Stomach (tissue), 9 donors: ENCODE data around the gene SCARB2. TPM values are rescaled to one million over a fixed set of nuclear protein-coding genes. Genes with fewer than 3 reads are reported as not detected.

ENCODE experiments used
- DNase-seq, 2 donors: peaks; one replicate each; pipeline versions ENCODE4 v3.0.0 to v3.0.0-alpha.2; 2013 to 2019
- H3K27ac ChIP-seq, 5 donors: fragments of 200-600 bp in 4 of 5; sonication (generic) in 4 of 5; one replicate each; pipeline ENCODE4 v1.5.1; 2013 to 2019; ENCODE audit warnings: mild to moderate bottlenecking in 1 of 5, moderate library complexity in 1 of 5
- H3K27me3 ChIP-seq, 3 donors: fragments of 200-600 bp; sonication (generic); one replicate each; pipeline ENCODE4 v1.5.1; 2017 to 2019; ENCODE audit warnings: mixed run types in 1 of 3
- H3K36me3 ChIP-seq, 4 donors: fragments of 200-600 bp; sonication (generic); 1 replicate in 3 of 4; 2 replicates in 1 of 4; pipeline ENCODE4 v1.5.1; 2016 to 2019
- H3K4me1 ChIP-seq, 4 donors: fragments of 200-600 bp; sonication (generic); one replicate each; pipeline ENCODE4 v1.5.1; 2016 to 2019
- H3K4me3 ChIP-seq, 4 donors: fragments of 200-600 bp; sonication (generic) in 3 of 4; one replicate each; pipeline ENCODE4 v1.5.1; 2016 to 2019; ENCODE audit warnings: mild to moderate bottlenecking in 1 of 4
- H3K9me3 ChIP-seq, 4 donors: fragments of 200-600 bp; sonication (generic); one replicate each; pipeline ENCODE4 v1.5.1; 2016 to 2019
- EP300 ChIP-seq: sonication (generic); formaldehyde crosslinking; IDR thresholded peaks from one replicate; pipeline ENCODE4 v1.6.1; 2017; ENCODE audit warnings: antibody characterized with exemption
- POLR2A ChIP-seq, 4 donors: fragments of 450-650 bp; IDR thresholded peaks; one replicate each; pipeline ENCODE4 v1.6.1; 2016; ENCODE audit warnings: antibody characterized with exemption in 4 of 4, control low read depth in 2 of 4, mild to moderate bottlenecking in 1 of 4, moderate library complexity in 1 of 4
- POLR2AphosphoS5 ChIP-seq, 3 donors: sonication (generic); formaldehyde crosslinking; IDR thresholded peaks; one replicate each; pipeline ENCODE4 v1.6.1; 2016; ENCODE audit warnings: antibody characterized with exemption in 3 of 3
- WGBS, 5 donors: extraction: QIAGEN DNeasy Blood & Tissue Kit in 3 of 5; methylation state at CpG; one replicate each; pipeline versions ENCODE4 v1.1.5 to v1.1.7; 2013 to 2018; 5-methylcytosine and 5-hydroxymethylcytosine counted together
- intact Hi-C: fragments of 100-400 bp; cut with DNase I; formaldehyde crosslinking; loops from one replicate; pipeline ENCODE4 v1.15.1; 2023; ENCODE audit warnings: low total_unique reads
- polyA plus RNA-seq, 3 donors: library from polyadenylated mRNA; stranded (reverse); fragments of 200-250 nt; gene quantifications; one replicate each; pipeline ENCODE4 v1.2.3, GENCODE V29; 2013
- total RNA-seq, 5 donors: library from RNA; depleted of rRNA; stranded (reverse); fragments of >200 nt; gene quantifications; one replicate each; pipeline versions ENCODE4 v1.1.0 to v1.2.3, GENCODE V29; 2014 to 2016
- TF ChIP-seq, protein P1 (sequence below), 7 experiments: fragments of 450-650 bp in 4 of 7; fragments of 200-600 bp in 3 of 7; sonication (generic) in 3 of 7; IDR thresholded peaks; one replicate each; pipeline ENCODE4 v1.5.1; 2016 to 2019; ENCODE audit warnings: antibody characterized with exemption in 7 of 7, control low read depth in 2 of 7, mild to moderate bottlenecking in 1 of 7
- donor health status: healthy with polysubstance abuse.
- donor health status: Bipolar disorder and iron deficiency.
- donor health status: healthy.

The SCARB2 gene
- total and polyA plus RNA-seq, 8 donors = 30.4 to 293 (median 88.0) TPM

DNA sequence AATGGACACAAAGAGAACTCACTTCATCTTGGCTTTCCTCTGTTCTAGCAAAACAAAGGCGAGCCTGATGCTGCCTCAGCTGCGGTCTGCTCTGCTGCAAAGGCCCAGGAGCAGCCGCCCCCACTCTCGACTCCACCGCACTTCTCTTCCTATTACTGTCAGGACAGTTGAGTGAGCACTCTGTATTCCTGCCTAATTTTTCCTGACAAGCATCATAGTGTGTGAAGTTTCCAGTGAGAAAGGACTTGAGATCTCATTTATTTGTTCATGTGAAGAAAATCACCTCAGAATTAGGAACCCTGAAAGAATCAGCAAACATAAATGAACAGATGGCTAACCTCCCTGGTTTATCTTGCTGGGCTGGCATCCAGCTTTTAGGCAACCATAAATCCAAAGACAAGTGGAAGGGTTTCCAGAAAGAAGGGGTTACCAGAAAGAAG is 15.6 kb downstream of the SCARB2 start:
- H3K27ac ChIP-seq = peak overlapping the region; percentile 64 to 84 (median 82)
- WGBS, 5 donors = 6 to 16% (median 12%) methylated on average over 5 of the region's 5 CpGs

DNA sequence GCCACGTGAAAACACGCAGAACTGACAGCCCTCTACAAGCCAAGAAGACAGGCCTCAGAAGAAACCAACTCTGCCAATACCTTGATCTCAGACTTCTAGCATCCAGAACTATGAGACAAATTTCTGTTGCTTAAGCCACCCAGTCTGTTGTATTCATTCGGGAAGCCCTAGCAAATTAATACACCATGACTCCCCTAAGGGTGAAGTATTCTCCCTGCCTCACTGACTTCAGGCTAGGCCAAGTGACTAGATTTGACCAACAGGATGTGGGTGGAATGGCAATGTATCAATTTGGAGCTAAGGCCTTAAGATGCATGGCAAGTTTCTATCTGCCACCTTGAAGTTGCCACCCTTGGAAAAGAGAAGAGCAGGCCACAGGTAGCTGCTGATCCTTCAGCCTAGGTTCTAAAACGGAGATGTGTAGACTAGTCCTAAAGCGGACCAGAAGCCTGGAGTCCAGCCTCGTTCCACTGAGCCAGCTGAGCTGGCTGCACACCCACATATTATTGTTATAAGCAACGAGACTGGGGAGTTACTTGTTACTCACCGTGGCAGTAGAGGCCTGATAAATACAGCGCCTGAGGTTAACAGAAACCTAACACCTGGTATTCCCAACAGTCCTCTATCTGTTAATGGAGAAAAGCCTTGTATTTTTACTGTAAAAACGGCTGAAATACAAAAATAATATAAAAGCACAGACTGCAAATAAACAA is 16.4 kb downstream of the SCARB2 start:
- Histone ChIP-seq H3K4me1 (peaks cover 76 to 100% (median 88%) of the 10 kb centered on the region in 4 donors), H3K36me3 (peaks cover 6 to 35% (median 33%) of the 10 kb centered on the region in 4 donors), H3K9me3 (no peaks in the 10 kb centered on the region), H3K27ac (peak overlapping the region; percentile 64 to 84 (median 81)), H3K27me3 (no peaks in the 10 kb centered on the region), H3K4me3 (no peak overlapping the region)
- no peak for DNase-seq
- WGBS, 5 donors = 64 to 76% (median 72%) methylated on average over 10 of the region's 10 CpGs
- TF ChIP-seq POLR2AphosphoS5 (IDR thresholded peaks at IDR 0.05) (no peak), EP300 (no peak), POLR2A (IDR thresholded peaks at IDR 0.05) (no peak)
- TF ChIP-seq, protein P1, sequence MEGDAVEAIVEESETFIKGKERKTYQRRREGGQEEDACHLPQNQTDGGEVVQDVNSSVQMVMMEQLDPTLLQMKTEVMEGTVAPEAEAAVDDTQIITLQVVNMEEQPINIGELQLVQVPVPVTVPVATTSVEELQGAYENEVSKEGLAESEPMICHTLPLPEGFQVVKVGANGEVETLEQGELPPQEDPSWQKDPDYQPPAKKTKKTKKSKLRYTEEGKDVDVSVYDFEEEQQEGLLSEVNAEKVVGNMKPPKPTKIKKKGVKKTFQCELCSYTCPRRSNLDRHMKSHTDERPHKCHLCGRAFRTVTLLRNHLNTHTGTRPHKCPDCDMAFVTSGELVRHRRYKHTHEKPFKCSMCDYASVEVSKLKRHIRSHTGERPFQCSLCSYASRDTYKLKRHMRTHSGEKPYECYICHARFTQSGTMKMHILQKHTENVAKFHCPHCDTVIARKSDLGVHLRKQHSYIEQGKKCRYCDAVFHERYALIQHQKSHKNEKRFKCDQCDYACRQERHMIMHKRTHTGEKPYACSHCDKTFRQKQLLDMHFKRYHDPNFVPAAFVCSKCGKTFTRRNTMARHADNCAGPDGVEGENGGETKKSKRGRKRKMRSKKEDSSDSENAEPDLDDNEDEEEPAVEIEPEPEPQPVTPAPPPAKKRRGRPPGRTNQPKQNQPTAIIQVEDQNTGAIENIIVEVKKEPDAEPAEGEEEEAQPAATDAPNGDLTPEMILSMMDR (IDR thresholded peaks at IDR 0.05) = no peak
- intact Hi-C loops = no loop called here

More for the DNA sequence above, 15.6 kb downstream of the SCARB2 start:
- intact Hi-C loops = no loop called here
- Histone ChIP-seq H3K27me3 (no peaks in the 10 kb centered on the region), H3K36me3 (peaks cover 4 to 27% (median 25%) of the 10 kb centered on the region in 4 donors), H3K4me3 (no peak overlapping the region), H3K4me1 (peaks cover 76 to 99% (median 91%) of the 10 kb centered on the region in 4 donors), H3K9me3 (no peaks in the 10 kb centered on the region)
- TF ChIP-seq POLR2A (IDR thresholded peaks at IDR 0.05) (no peak), EP300 (no peak), POLR2AphosphoS5 (IDR thresholded peaks at IDR 0.05) (no peak)
- TF ChIP-seq, protein P1 (IDR thresholded peaks at IDR 0.05) = no peak
- peak in 1 of 2 donors; percentile 79 for DNase-seq

DNA sequence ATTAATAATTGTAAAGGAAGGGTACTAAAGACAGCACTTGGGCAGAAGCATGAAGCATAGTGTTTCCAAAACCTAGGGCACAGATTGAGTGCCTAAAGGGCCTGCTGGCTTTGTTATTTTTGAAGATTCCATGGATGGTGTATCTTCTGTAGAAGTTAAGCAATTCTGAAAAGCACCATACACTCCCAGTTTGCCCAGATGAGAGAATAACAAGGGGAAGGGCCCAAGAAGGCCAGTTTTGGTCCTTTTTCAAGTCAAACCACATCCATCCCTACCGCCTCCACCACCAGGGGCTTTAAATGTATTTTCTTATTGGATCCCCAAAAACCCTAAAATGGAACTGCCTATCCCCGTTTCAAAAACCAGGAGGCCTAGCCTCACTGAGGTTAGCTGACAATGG is 17.2 kb downstream of the SCARB2 start:
- peak overlapping the region; percentile 62 to 84 (median 81) for H3K27ac ChIP-seq
- no peak for TF ChIP-seq POLR2AphosphoS5 (IDR thresholded peaks at IDR 0.05)
- TF ChIP-seq, protein P1 (IDR thresholded peaks at IDR 0.05) = no peak
- no peak for TF ChIP-seq POLR2A (IDR thresholded peaks at IDR 0.05)
- TF ChIP-seq EP300 = no peak
- H3K9me3 ChIP-seq = no peaks in the 10 kb centered on the region
- no peak for DNase-seq
- intact Hi-C loops = no loop called here
- H3K4me3 ChIP-seq = no peak overlapping the region
- H3K27me3 ChIP-seq = no peaks in the 10 kb centered on the region
- 92 to 100% (median 95%) methylated on average over 2 of the region's 2 CpGs for WGBS, 5 donors
- peaks cover 73 to 98% (median 83%) of the 10 kb centered on the region in 4 donors for H3K4me1 ChIP-seq
- peaks cover 11 to 44% (median 41%) of the 10 kb centered on the region in 4 donors for H3K36me3 ChIP-seq

DNA sequence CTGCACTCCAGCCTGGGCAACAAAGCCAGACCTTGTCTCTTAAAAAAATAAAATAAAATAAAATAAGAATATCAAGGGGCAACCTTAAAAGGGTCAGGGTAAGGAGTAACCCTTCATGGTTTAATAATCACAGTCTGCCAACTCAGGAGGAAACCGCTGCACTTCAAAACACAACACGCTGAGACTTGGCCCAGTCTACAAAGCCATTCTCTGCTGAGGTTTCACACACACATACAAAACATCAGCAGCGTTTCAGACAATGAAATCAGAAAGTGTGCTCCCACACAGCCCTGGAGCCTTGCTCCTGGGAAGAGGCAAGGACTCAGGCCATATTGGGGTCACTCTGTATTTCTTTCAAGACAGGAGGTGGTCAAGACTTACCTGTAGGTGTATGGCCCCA is 18.3 kb downstream of the SCARB2 start:
- Histone ChIP-seq H3K27me3 (no peaks in the 10 kb centered on the region), H3K9me3 (no peaks in the 10 kb centered on the region), H3K4me3 (no peak overlapping the region), H3K36me3 (peaks cover 11 to 50% (median 47%) of the 10 kb centered on the region in 4 donors), H3K4me1 (peaks cover 62 to 88% (median 73%) of the 10 kb centered on the region in 4 donors), H3K27ac (peak overlapping the region; percentile 26 to 84 (median 81))
- TF ChIP-seq, protein P1 (IDR thresholded peaks at IDR 0.05) = no peak
- TF ChIP-seq EP300 (no peak), POLR2AphosphoS5 (IDR thresholded peaks at IDR 0.05) (no peak), POLR2A (IDR thresholded peaks at IDR 0.05) (no peak)
- no peak for DNase-seq
- intact Hi-C loops = no loop called here
- 30 to 51% (median 40%) methylated on average over 3 of the region's 3 CpGs for WGBS, 5 donors
